Astrocyte of the cerebellum (primary cell): ENCODE data around the gene CSF3.
"Not testable (repeated sequence)": the region's sequence is repeated elsewhere in the genome, so short reads cannot be mapped to it uniquely, and the experiment has no call there.

Experiments used
- DNase-seq: peaks from one replicate; pipeline ENCODE4 v3.0.0-alpha.2; 2011; ENCODE audit warnings: low read depth
- H3K4me3 ChIP-seq: 2 replicates; pipeline ENCODE4 v1.5.1; 2011; ENCODE audit warnings: mild to moderate bottlenecking, low read depth, low read length, moderate library complexity
- CTCF ChIP-seq: IDR thresholded peaks from 2 replicates; pipeline ENCODE4 v1.5.1; 2012; ENCODE audit warnings: low read length, low read depth, moderate library complexity, mild to moderate bottlenecking; ENCODE audit errors: missing control alignments
- in situ Hi-C: cut with HindIII; loops from 2 replicates; pipeline ENCODE4 v1.10.0; 2017; ENCODE audit warnings: low sequenced_read_pairs

CSF3 gene

DNA sequence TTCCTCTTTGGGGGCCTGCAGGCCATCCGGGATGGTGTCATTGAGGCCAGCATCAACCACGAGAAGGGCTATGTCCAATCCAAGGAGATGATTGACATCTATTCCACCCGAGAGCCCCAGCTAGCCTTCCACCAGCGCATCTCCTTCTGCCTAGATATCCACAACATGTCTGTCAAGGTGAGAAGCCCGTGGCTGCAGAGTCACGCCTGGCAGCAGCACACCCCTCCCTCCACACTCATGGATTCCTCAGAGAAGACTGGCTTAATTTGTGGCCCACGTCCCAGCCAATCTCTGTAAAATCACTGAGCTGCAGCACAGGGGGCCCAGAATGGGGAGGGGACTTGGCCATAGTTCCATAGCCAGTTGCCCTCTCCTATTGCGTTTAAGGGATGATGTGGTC lies 19.1 kb upstream of the CSF3 start:
- no peak for DNase-seq
- no peak for TF ChIP-seq CTCF
- in situ Hi-C loops, result loop anchor here (10.0 kb wide), 1 partner anchor 179 kb away; the partner anchor contains the start of gene RAPGEFL1
- H3K4me3 ChIP-seq, result no peak overlapping the region

- no peak for DNase-seq
- TF ChIP-seq CTCF, result no peak
- in situ Hi-C loops, result loop anchor here (10.0 kb wide), 1 partner anchor 178 kb away; the partner anchor contains the start of gene RAPGEFL1
- H3K4me3 ChIP-seq, result no peak overlapping the region
These were observed 18.4 kb upstream of the CSF3 start for GRCh38 chr17:39996800-39997199.

- no peak for DNase-seq
- no peak overlapping the region for H3K4me3 ChIP-seq
- in situ Hi-C loops, result loop anchor here (10.0 kb wide), 1 partner anchor 177 kb away; the partner anchor contains the start of gene RAPGEFL1
- TF ChIP-seq CTCF, result no peak
These were observed 17.7 kb upstream of the CSF3 start for GRCh38 chr17:39997543-39997942.

GRCh38 chr17:39999067-39999466 lies 16.2 kb upstream of the CSF3 start:
- H3K4me3 ChIP-seq, result no peak overlapping the region
- DNase-seq, result no peak
- no peak for TF ChIP-seq CTCF
- in situ Hi-C loops, result loop anchor here (10.0 kb wide), 1 partner anchor 176 kb away; the partner anchor contains the start of gene RAPGEFL1

GRCh38 chr17:40000161-40000560 lies 15.1 kb upstream of the CSF3 start:
- in situ Hi-C loops, result no loop called here
- H3K4me3 ChIP-seq, result no peak overlapping the region
- TF ChIP-seq CTCF, result no peak
- no peak for DNase-seq

DNA sequence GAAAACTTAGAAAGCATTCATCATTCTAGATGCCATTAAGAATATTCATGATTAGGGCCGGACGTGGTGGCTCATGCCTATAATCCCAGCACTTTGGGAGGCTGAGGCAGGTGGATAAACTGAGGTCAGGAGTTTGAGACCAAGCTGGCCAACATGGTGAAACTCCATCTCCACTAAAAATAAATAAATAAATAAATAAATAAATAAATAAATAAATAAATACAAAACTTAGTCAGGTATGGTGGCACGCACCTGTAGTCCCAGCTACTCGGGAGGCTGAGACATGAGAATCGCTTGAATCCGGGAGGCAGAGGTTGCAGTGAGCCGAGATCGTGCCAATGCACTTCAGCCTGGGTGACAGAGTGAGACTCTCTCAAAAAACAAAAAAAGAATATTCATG lies 13.9 kb upstream of the CSF3 start:
- DNase-seq, H3K4me3 ChIP-seq, in situ Hi-C loops: not testable (repeated sequence)

- in situ Hi-C loops, result no loop called here
- no peak for DNase-seq
- TF ChIP-seq CTCF, result no peak
- no peak overlapping the region for H3K4me3 ChIP-seq
These were observed 11.2 kb upstream of the CSF3 start for GRCh38 chr17:40004072-40004471.
